ENCODE results near the gene SKIC2. TPM values are rescaled to one million over a fixed set of nuclear protein-coding genes. Genes with fewer than 3 reads are reported as not detected.

Gene SKIC2
- total and polyA plus RNA-seq, 10 of the 15 experiments (the other 5 are each of a cell fraction or from before 2014, with no cell fraction given), result 3.3 to 79.2 (median 32.5) TPM

- no peak for TF ChIP-seq CEBPZ (IDR thresholded peaks at IDR 0.05; ENCODE audit: low read depth, low read length)
- TF ChIP-seq TARDBP (IDR thresholded peaks at IDR 0.05; ENCODE audit: borderline replicate concordance), result no peak
- TF ChIP-seq KLF5 (IDR thresholded peaks at IDR 0.05; ENCODE audit: partially characterized antibody), result no peak
- no peak for TF ChIP-seq SIX5 (IDR thresholded peaks at IDR 0.05; ENCODE audit: low read depth, low read length, severe bottlenecking)
- no peak for TF ChIP-seq SREBF2 (IDR thresholded peaks at IDR 0.05; ENCODE audit: low read length)
- TF ChIP-seq CBX5 (IDR thresholded peaks at IDR 0.05; ENCODE audit: low read depth), result no peak
- TF ChIP-seq CEBPB (IDR thresholded peaks at IDR 0.05; ENCODE audit: borderline replicate concordance in 1 of 2, low read depth in 2 of 2, low read length in 2 of 2), result no peak
- TF ChIP-seq CREM (IDR thresholded peaks at IDR 0.05; ENCODE audit: low read depth), result no peak
- TF ChIP-seq, protein P1, sequence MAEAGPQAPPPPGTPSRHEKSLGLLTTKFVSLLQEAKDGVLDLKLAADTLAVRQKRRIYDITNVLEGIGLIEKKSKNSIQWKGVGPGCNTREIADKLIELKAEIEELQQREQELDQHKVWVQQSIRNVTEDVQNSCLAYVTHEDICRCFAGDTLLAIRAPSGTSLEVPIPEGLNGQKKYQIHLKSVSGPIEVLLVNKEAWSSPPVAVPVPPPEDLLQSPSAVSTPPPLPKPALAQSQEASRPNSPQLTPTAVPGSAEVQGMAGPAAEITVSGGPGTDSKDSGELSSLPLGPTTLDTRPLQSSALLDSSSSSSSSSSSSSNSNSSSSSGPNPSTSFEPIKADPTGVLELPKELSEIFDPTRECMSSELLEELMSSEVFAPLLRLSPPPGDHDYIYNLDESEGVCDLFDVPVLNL (IDR thresholded peaks at IDR 0.05; ENCODE audit: low read depth, low read length), result no peak
- no peak for TF ChIP-seq YBX1 (IDR thresholded peaks at IDR 0.05)
Measured at GRCh38 chr6:31949926-31950548, 8.9 kb upstream of the SKIC2 start (continued).

Data from GM12878 (cell line).